CD14-positive monocyte (primary cell): ENCODE data around the gene PLXNA2. TPM values are rescaled to one million over a fixed set of nuclear protein-coding genes. Genes with fewer than 3 reads are reported as not detected.
A peak's percentile ranks its signal among the peaks of the same experiment; 100 is the strongest.

ENCODE experiments used
- DNase-seq, 3 donors: peaks; one replicate each; pipeline ENCODE4 v3.0.0-alpha.2; 2011 to 2022
- H2AFZ ChIP-seq: 2 replicates; pipeline ENCODE4 v1.6.0; 2012; ENCODE audit warnings: mild to moderate bottlenecking, low read depth, low read length, inconsistent platforms; ENCODE audit not compliant: insufficient read depth, poor library complexity, severe bottlenecking
- H3K27ac ChIP-seq, 2 donors: 1 replicate in 1 of 2; 2 replicates in 1 of 2; pipeline ENCODE4 v1.5.1; 2012 to 2013; ENCODE audit warnings: low read length in 2 of 2, control low read depth in 1 of 2, inconsistent platforms in 1 of 2, low read depth in 1 of 2, mild to moderate bottlenecking in 1 of 2
- H3K27me3 ChIP-seq, 2 donors: one replicate each; pipeline versions ENCODE4 v1.6.0 to v1.6.1; 2011 to 2013; ENCODE audit warnings: low read length in 2 of 2; ENCODE audit not compliant: control insufficient read depth in 2 of 2, insufficient read depth in 2 of 2
- H3K36me3 ChIP-seq, 2 donors: replicated peaks in 1 of 2; 1 replicate in 1 of 2; 2 replicates in 1 of 2; pipeline versions ENCODE4 v1.5.1 to v1.6.1; 2012 to 2013; ENCODE audit warnings: low read length in 2 of 2, control low read depth in 1 of 2, inconsistent platforms in 1 of 2, mild to moderate bottlenecking in 1 of 2; ENCODE audit not compliant: insufficient read depth in 2 of 2, control insufficient read depth in 1 of 2
- H3K4me1 ChIP-seq, 2 donors: 1 replicate in 1 of 2; 2 replicates in 1 of 2; pipeline versions ENCODE4 v1.5.1 to v1.6.1; 2012 to 2013; ENCODE audit warnings: low read length in 2 of 2, control low read depth in 1 of 2, inconsistent platforms in 1 of 2, mild to moderate bottlenecking in 1 of 2, moderate library complexity in 1 of 2; ENCODE audit not compliant: insufficient read depth in 2 of 2, control insufficient read depth in 1 of 2
- H3K4me2 ChIP-seq: replicated peaks from 2 replicates; pipeline ENCODE3; 2012; ENCODE audit warnings: low read length, moderate library complexity, mild to moderate bottlenecking; ENCODE audit not compliant: poor library complexity, severe bottlenecking; ENCODE audit errors: extremely low read depth
- H3K4me3 ChIP-seq, 3 experiments: fragments of 200-600 bp in 1 of 3; sonication (generic) in 1 of 3; replicated peaks in 1 of 3; 1 replicate in 2 of 3; 2 replicates in 1 of 3; pipeline ENCODE4 v1.5.1; 2011 to 2013; ENCODE audit warnings: low read length in 3 of 3, mild to moderate bottlenecking in 3 of 3, control low read depth in 2 of 3, low read depth in 2 of 3, inconsistent platforms in 1 of 3, moderate library complexity in 1 of 3
- H3K79me2 ChIP-seq: 2 replicates; pipeline ENCODE4 v1.6.0; 2012; ENCODE audit warnings: mild to moderate bottlenecking, control low read depth, inconsistent platforms, low read length, moderate library complexity; ENCODE audit not compliant: insufficient read depth
- H3K9ac ChIP-seq: 2 replicates; pipeline ENCODE4 v1.6.0; 2017; ENCODE audit warnings: low read length, mild to moderate bottlenecking; ENCODE audit not compliant: insufficient read depth, poor library complexity, severe bottlenecking
- H3K9me3 ChIP-seq, 2 donors: replicated peaks in 1 of 2; 1 replicate in 1 of 2; 2 replicates in 1 of 2; pipeline versions ENCODE4 v1.5.1 to v1.6.1; 2012 to 2013; ENCODE audit warnings: low read length in 2 of 2, control low read depth in 1 of 2; ENCODE audit not compliant: control insufficient read depth in 1 of 2, insufficient read depth in 1 of 2
- H4K20me1 ChIP-seq: 2 replicates; pipeline ENCODE4 v1.6.0; 2012; ENCODE audit warnings: mild to moderate bottlenecking, low read length, control low read depth, moderate library complexity; ENCODE audit not compliant: insufficient read depth
- H3K27ac Mint-ChIP-seq, 7 donors: one replicate each; pipeline ENCODE4 v1.8.0; 2020; ENCODE audit warnings: mild to moderate bottlenecking in 7 of 7, mixed read lengths in 7 of 7, moderate library complexity in 6 of 7, inconsistent platforms in 2 of 7
- H3K27me3 Mint-ChIP-seq, 3 donors: one replicate each; pipeline ENCODE4 v1.8.0; 2021 to 2022; ENCODE audit warnings: low read depth in 3 of 3, mild to moderate bottlenecking in 3 of 3, mixed read lengths in 3 of 3, moderate library complexity in 3 of 3, inconsistent platforms in 1 of 3
- H3K36me3 Mint-ChIP-seq, 2 donors: one replicate each; pipeline ENCODE4 v1.8.0; 2020; ENCODE audit warnings: mixed read lengths in 2 of 2, inconsistent platforms in 1 of 2, mild to moderate bottlenecking in 1 of 2
- H3K4me1 Mint-ChIP-seq: one replicate; pipeline ENCODE4 v1.8.0; 2020; ENCODE audit warnings: mild to moderate bottlenecking, mixed read lengths
- H3K4me3 Mint-ChIP-seq, 2 donors: one replicate each; pipeline ENCODE4 v1.8.0; 2020; ENCODE audit warnings: mild to moderate bottlenecking in 2 of 2, mixed read lengths in 2 of 2, moderate library complexity in 1 of 2
- H3K9me3 Mint-ChIP-seq, 7 donors: one replicate each; pipeline ENCODE4 v1.8.0; 2020 to 2022; ENCODE audit warnings: mixed read lengths in 7 of 7, mild to moderate bottlenecking in 6 of 7, moderate library complexity in 6 of 7, inconsistent platforms in 2 of 7
- CTCF ChIP-seq: fragments of 200-600 bp; IDR thresholded peaks from one replicate; pipeline ENCODE4 v1.8.0; 2022; ENCODE audit warnings: antibody characterized with exemption, mild to moderate bottlenecking
- WGBS: methylation state at CpG from one replicate; pipeline ENCODE4 v1.1.5; 2013; ENCODE audit warnings: missing lambda C conversion rate; ENCODE audit not compliant: insufficient coverage; 5-methylcytosine and 5-hydroxymethylcytosine counted together
- intact Hi-C, 2 donors: fragments of 100-400 bp; cut with micrococcal nuclease; formaldehyde crosslinking; loops; one replicate each; pipeline versions ENCODE4 v1.15.0 to v1.15.1; 2023
- polyA plus RNA-seq, 3 donors: library from polyadenylated mRNA; depleted of rRNA in 1 of 3; unstranded in 2 of 3; stranded (reverse) in 1 of 3; fragments of 300-500 nt in 2 of 3; fragments of >200 nt in 1 of 3; fragmentation: Illumina TruSeq in 2 of 3; gene quantifications; 1 replicate in 2 of 3; 2 replicates in 1 of 3; pipeline ENCODE4 v1.2.3, GENCODE V29; 2012 to 2021

Gene PLXNA2
- polyA plus RNA-seq, 3 donors = 0.75 to 2.1 (median 1.1) TPM

GRCh38 chr1:208137193-208137592 lies 107.0 kb downstream of the PLXNA2 start:
- Histone ChIP-seq H3K27ac (no peak overlapping the region), H3K4me2 (no peak overlapping the region), H3K27me3 (no peaks in the 10 kb centered on the region), H3K36me3 (no peaks in the 10 kb centered on the region), H2AFZ (no peak overlapping the region), H3K9ac (no peak overlapping the region), H3K4me3 (no peak overlapping the region), H3K9me3 (no peaks in the 10 kb centered on the region), H4K20me1 (no peaks in the 10 kb centered on the region), H3K4me1 (no peaks in the 10 kb centered on the region), H3K79me2 (no peaks in the 10 kb centered on the region)
- H3K36me3 Mint-ChIP-seq = no peaks in the 10 kb centered on the region
- 94% methylated on average over 2 of the region's 4 CpGs for WGBS
- peaks cover 0 to 1% (median 0%) of the 10 kb centered on the region in 3 donors for H3K27me3 Mint-ChIP-seq
- no peak for TF ChIP-seq CTCF
- peaks cover 10% of the 10 kb centered on the region for H3K4me1 Mint-ChIP-seq
- H3K4me3 Mint-ChIP-seq = no peak overlapping the region
- peak overlapping the region in 1 of 7 donors; percentile 2 for H3K27ac Mint-ChIP-seq
- intact Hi-C loops = no loop called here
- DNase-seq = no peak
- H3K9me3 Mint-ChIP-seq = no peaks in the 10 kb centered on the region

GRCh38 chr1:208136459-208137182 lies 107.6 kb downstream of the PLXNA2 start:
- no peak overlapping the region for H3K27ac ChIP-seq
- WGBS = 100% methylated on average over 1 of the region's 5 CpGs
- H4K20me1 ChIP-seq = no peaks in the 10 kb centered on the region
- no peaks in the 10 kb centered on the region for H3K9me3 Mint-ChIP-seq
- H3K4me1 ChIP-seq = no peaks in the 10 kb centered on the region
- no peak overlapping the region for H3K4me2 ChIP-seq
- H3K27me3 Mint-ChIP-seq = peaks cover 0 to 5% (median 4%) of the 10 kb centered on the region in 3 donors
- no peaks in the 10 kb centered on the region for H3K36me3 ChIP-seq
- H3K4me3 ChIP-seq = no peak overlapping the region
- H3K27me3 ChIP-seq = no peaks in the 10 kb centered on the region
- H3K79me2 ChIP-seq = no peaks in the 10 kb centered on the region
- H3K9ac ChIP-seq = no peak overlapping the region
- no peak for TF ChIP-seq CTCF
- H3K4me3 Mint-ChIP-seq = no peak overlapping the region
- no peak overlapping the region for H2AFZ ChIP-seq
- no peaks in the 10 kb centered on the region for H3K36me3 Mint-ChIP-seq
- H3K4me1 Mint-ChIP-seq = peaks cover 15% of the 10 kb centered on the region
- no peak for DNase-seq
- peak overlapping the region in 1 of 7 donors; percentile 2 for H3K27ac Mint-ChIP-seq
- intact Hi-C loops = no loop called here
- H3K9me3 ChIP-seq = no peaks in the 10 kb centered on the region
